Bronchial epithelial cell (primary cell): Measurements from ENCODE around the gene SAP30L. TPM values are rescaled to one million over a fixed set of nuclear protein-coding genes. Genes with fewer than 3 reads are reported as not detected.

ENCODE experiments used
- DNase-seq: peaks from one replicate; pipeline ENCODE4 v3.0.0-alpha.2; 2010; ENCODE audit warnings: low read depth
- FAIRE-seq: peaks from 2 replicates; lab custom pipeline; 2011; peaks lifted over from hg19 to GRCh38; lab: Jason Lieb, UNC
- H3K27me3 ChIP-seq: 2 replicates; pipeline ENCODE4 v1.5.1; 2011; ENCODE audit warnings: low read length; ENCODE audit not compliant: control insufficient read depth, insufficient read depth
- H3K36me3 ChIP-seq: 2 replicates; pipeline ENCODE4 v1.5.1; 2011; ENCODE audit warnings: low read length; ENCODE audit not compliant: control insufficient read depth, insufficient read depth
- H3K4me3 ChIP-seq: 2 replicates; pipeline ENCODE4 v1.5.1; 2011; ENCODE audit warnings: mild to moderate bottlenecking, low read depth, low read length, control low read depth
- total RNA-seq: library from RNA; depleted of rRNA; stranded (reverse); fragments of >200 nt; gene quantifications from 2 replicates; pipeline ENCODE4 v1.2.1, GENCODE V29; 2014
- TF ChIP-seq, protein P1 (sequence below): IDR thresholded peaks from 2 replicates; pipeline ENCODE4 v1.5.1; 2011; ENCODE audit warnings: mild to moderate bottlenecking, moderate library complexity, low read length, control low read depth, inconsistent platforms; ENCODE audit not compliant: insufficient read depth, severe bottlenecking

The SAP30L gene
- total RNA-seq, 1 donor from 2014 or later = 32.4 TPM

DNA sequence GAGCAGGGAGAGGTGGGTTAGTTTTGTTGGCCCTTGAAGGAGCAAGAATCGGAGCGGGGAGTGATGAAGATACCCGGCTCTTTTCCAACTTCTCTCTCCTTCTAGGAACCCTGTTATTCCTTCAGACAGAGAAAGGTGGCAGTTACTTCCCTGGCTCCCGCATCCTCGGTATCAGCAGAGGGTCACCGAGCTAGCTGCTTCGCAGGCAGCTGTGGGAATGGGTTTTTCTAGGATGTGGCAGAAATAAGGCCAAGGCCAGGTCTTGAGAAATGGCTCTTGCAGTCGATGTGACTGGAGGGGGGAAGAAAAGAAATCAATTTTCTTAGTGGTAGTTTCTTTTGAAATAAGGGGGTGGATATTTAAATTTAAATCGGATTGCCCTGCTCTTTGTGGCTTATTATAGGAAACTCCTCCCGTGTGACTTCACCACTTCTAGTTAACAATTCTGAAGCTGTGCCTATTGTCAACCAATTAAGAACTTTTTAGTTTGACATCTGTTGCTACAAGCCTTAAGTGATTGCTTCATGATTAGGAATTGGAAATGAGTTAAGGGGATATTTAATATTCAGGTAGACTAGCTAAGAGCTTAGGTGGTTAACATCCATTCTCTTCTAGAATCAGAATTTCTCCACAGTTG is 1.4 kb downstream of the SAP30L start:
- Histone ChIP-seq H3K36me3 (peaks cover 2% of the 10 kb centered on the region), H3K4me3 (peak overlapping the region; percentile 89), H3K27me3 (no peaks in the 10 kb centered on the region)
- TF ChIP-seq, protein P1, sequence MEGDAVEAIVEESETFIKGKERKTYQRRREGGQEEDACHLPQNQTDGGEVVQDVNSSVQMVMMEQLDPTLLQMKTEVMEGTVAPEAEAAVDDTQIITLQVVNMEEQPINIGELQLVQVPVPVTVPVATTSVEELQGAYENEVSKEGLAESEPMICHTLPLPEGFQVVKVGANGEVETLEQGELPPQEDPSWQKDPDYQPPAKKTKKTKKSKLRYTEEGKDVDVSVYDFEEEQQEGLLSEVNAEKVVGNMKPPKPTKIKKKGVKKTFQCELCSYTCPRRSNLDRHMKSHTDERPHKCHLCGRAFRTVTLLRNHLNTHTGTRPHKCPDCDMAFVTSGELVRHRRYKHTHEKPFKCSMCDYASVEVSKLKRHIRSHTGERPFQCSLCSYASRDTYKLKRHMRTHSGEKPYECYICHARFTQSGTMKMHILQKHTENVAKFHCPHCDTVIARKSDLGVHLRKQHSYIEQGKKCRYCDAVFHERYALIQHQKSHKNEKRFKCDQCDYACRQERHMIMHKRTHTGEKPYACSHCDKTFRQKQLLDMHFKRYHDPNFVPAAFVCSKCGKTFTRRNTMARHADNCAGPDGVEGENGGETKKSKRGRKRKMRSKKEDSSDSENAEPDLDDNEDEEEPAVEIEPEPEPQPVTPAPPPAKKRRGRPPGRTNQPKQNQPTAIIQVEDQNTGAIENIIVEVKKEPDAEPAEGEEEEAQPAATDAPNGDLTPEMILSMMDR = no peak
- DNase-seq (peak; percentile 20), FAIRE-seq (no peak)

DNA sequence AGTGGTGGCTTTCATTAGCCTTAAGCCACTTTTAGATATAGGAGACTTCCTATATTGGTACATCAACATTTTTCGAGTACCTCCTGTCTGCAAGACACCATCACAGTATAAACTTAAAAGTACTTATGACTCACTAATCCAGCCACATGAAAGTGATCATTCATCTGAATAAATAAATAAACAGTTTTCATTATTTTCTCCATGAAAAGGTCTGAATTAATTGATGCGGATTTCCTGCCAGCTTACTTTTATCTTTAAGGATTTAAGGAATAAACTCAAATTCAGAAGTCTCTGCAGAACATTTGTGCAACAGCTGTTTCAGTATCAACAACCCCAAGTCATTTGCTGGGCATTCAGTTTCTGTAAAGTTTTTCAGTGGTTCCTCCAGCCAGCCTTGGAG is 4.0 kb downstream of the SAP30L start:
- H3K4me3 ChIP-seq = no peak overlapping the region
- peaks cover 5% of the 10 kb centered on the region for H3K36me3 ChIP-seq
- DNase-seq (no peak), FAIRE-seq (no peak)
- TF ChIP-seq, protein P1 = no peak
- no peaks in the 10 kb centered on the region for H3K27me3 ChIP-seq

DNA sequence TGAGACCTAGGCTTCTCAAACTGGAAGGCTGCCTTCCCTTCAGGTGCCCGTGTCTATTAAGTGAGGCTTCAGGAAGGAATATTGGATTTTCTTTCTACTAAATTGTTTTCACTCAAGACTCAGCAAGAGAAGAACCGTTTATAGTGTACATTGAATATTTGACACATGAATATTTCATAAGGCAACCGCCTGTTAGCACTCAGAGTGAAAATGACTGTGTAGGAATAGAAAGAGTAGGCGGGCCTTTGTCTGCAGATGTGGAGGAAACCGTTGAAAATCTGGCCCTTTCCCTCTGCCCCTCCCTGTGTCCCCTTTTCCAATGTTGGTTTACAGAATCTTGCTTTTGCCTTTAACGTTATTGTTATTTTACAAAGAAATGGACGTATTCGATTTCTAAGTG is 6.2 kb downstream of the SAP30L start:
- no peak for FAIRE-seq
- H3K4me3 ChIP-seq = no peak overlapping the region
- peaks cover 9% of the 10 kb centered on the region for H3K36me3 ChIP-seq
- no peaks in the 10 kb centered on the region for H3K27me3 ChIP-seq
- DNase-seq = no peak
- TF ChIP-seq, protein P1 = no peak

DNA sequence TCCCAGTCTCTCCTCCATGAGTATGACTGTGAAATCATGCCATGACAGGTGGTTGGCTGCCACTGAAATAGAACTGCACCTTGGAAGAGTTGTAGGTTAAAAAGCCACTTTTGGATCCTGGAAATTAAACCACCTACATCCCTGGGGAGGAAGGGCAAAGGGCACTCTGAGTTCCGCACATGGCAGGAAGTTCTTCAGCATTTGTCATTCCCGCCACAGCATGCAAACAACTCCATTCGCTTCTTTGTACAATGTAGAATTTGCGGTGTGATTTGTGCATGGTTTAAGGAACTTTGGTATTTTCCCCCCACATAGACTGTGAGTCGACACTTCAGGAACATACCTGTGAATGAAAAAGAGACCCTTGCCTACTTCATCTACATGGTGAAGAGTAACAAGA is 9.8 kb downstream of the SAP30L start:
- peaks cover 8% of the 10 kb centered on the region for H3K36me3 ChIP-seq
- H3K27me3 ChIP-seq = no peaks in the 10 kb centered on the region
- no peak for FAIRE-seq
- TF ChIP-seq, protein P1 = no peak
- no peak for DNase-seq
- H3K4me3 ChIP-seq = no peak overlapping the region

- DNase-seq (no peak), FAIRE-seq (no peak)
- no peaks in the 10 kb centered on the region for H3K27me3 ChIP-seq
- H3K4me3 ChIP-seq = no peak overlapping the region
- peaks cover 8% of the 10 kb centered on the region for H3K36me3 ChIP-seq
- TF ChIP-seq, protein P1 = no peak
Observed at GRCh38 chr5:154456540-154456939, 10.7 kb downstream of the SAP30L start.

DNA sequence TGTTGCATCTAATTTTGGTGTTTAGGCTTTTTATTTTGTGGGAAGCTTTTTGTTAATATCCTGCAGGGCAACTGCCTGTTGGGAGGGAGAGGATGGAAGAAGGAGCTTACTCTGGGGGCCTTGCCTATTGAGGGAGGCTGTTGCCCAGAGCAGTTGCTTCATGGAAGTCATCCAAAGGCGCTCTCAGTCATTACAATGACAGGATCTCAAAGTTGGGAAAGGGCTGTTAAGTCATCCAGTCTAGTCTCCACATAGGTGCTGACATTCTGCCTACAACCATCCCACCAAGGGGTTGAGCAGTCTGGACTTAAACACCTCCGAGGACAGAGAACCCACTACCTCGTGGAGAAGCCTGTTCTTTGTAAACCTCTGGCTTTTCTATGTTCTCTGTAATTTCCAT is 13.2 kb downstream of the SAP30L start:
- TF ChIP-seq, protein P1 = no peak
- no peak for DNase-seq
- no peak for FAIRE-seq
- Histone ChIP-seq H3K36me3 (peaks cover 4% of the 10 kb centered on the region), H3K27me3 (no peaks in the 10 kb centered on the region), H3K4me3 (no peak overlapping the region)
